Measurements from ENCODE around the gene TXNL4A.

TXNL4A gene

DNA sequence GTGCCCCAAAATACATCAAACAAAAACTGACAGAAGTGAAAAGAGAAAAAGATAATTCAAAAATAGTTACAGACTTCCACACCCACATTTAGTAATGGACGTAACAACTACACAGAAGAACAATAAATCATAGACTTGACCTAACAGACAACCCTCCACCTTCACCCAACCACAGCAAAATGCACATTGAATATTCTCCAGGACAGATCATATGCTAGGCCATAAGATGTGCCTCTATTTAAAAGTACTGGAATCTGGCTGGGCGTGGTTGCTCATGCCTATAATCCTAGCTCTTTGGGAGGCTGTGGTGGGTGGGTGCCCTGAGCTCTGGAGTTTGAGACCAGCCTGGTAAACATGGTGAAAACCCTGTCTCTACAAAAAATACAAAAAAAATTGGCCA, 56.9 kb downstream of the TXNL4A start:
- Histone ChIP-seq H4K20me1 (ENCODE audit: control insufficient read depth, insufficient read depth, low read depth, low read length) (no peaks in the 10 kb centered on the region), H3K4me3 (ENCODE audit: low read length) (no peak overlapping the region), H3K4me1 (ENCODE audit: control insufficient read depth, low read length) (no peaks in the 10 kb centered on the region), H3K27me3 (ENCODE audit: control insufficient read depth, low read length) (no peaks in the 10 kb centered on the region), H3K79me2 (ENCODE audit: control insufficient read depth, low read length) (peaks cover 83% of the 10 kb centered on the region), H3K9me3 (ENCODE audit: control insufficient read depth, insufficient read depth, low read length) (peaks cover 24% of the 10 kb centered on the region), H3K36me3 (ENCODE audit: control insufficient read depth, low read length) (peaks cover 60% of the 10 kb centered on the region), H3F3A (ENCODE audit: control insufficient read depth, insufficient read depth) (no peaks in the 10 kb centered on the region), H3K27ac (ENCODE audit: low read depth, low read length) (no peak overlapping the region), H3K9me2 (replicated peaks; ENCODE audit: control insufficient read depth, low read length) (no peaks in the 10 kb centered on the region), H3K4me2 (ENCODE audit: low read length) (no peak overlapping the region)
- no peak for TF ChIP-seq EZH2phosphoT487 (IDR thresholded peaks at IDR 0.05; ENCODE audit: borderline replicate concordance, low read length)
- TF ChIP-seq, protein P1, sequence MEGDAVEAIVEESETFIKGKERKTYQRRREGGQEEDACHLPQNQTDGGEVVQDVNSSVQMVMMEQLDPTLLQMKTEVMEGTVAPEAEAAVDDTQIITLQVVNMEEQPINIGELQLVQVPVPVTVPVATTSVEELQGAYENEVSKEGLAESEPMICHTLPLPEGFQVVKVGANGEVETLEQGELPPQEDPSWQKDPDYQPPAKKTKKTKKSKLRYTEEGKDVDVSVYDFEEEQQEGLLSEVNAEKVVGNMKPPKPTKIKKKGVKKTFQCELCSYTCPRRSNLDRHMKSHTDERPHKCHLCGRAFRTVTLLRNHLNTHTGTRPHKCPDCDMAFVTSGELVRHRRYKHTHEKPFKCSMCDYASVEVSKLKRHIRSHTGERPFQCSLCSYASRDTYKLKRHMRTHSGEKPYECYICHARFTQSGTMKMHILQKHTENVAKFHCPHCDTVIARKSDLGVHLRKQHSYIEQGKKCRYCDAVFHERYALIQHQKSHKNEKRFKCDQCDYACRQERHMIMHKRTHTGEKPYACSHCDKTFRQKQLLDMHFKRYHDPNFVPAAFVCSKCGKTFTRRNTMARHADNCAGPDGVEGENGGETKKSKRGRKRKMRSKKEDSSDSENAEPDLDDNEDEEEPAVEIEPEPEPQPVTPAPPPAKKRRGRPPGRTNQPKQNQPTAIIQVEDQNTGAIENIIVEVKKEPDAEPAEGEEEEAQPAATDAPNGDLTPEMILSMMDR (IDR thresholded peaks at IDR 0.05; ENCODE audit: low read depth, low read length, poor library complexity, severe bottlenecking): no peak

DNA sequence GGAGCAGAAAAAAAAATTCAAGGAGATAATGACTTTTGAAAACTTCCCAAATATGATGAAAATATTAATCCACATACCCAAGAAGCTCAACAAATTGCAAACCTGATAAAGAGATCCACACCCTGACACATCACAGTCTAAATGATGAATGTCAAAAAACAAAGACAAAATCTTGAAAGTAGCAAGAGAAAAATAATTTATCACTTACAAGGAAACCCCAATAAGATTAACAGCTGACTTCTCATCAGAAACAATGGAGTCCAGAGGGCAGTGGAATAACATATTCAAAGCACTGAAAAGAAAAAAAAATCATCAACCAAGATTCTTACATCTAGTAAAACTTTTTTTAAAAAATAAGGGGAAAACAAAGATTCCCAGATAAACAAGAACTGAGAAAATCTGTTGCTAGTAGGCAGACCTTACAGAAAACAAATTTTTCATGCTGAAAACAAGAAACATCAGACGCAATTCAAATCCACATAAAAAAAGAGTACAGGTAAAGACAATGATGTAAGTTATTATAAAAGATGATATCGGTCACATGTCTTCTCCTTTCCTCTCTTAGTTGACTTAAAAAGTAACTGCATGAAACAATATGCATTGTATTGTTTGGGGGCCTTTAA, 58.2 kb downstream of the TXNL4A start:
- H3K79me2 ChIP-seq (ENCODE audit: control insufficient read depth, low read length): peaks cover 73% of the 10 kb centered on the region
- H4K20me1 ChIP-seq (ENCODE audit: control insufficient read depth, insufficient read depth, low read depth, low read length): no peaks in the 10 kb centered on the region
- TF ChIP-seq, protein P1 (IDR thresholded peaks at IDR 0.05; ENCODE audit: low read depth, low read length, poor library complexity, severe bottlenecking): no peak
- no peak for TF ChIP-seq EZH2phosphoT487 (IDR thresholded peaks at IDR 0.05; ENCODE audit: borderline replicate concordance, low read length)
- no peak overlapping the region for H3K4me2 ChIP-seq (ENCODE audit: low read length)
- H3K9me2 ChIP-seq (replicated peaks; ENCODE audit: control insufficient read depth, low read length): no peaks in the 10 kb centered on the region
- H3F3A ChIP-seq (ENCODE audit: control insufficient read depth, insufficient read depth): no peaks in the 10 kb centered on the region
- peaks cover 47% of the 10 kb centered on the region for H3K36me3 ChIP-seq (ENCODE audit: control insufficient read depth, low read length)
- no peak overlapping the region for H3K4me3 ChIP-seq (ENCODE audit: low read length)
- H3K9me3 ChIP-seq (ENCODE audit: control insufficient read depth, insufficient read depth, low read length): peaks cover 24% of the 10 kb centered on the region
- H3K27ac ChIP-seq (ENCODE audit: low read depth, low read length): no peak overlapping the region
- H3K27me3 ChIP-seq (ENCODE audit: control insufficient read depth, low read length): no peaks in the 10 kb centered on the region
- no peaks in the 10 kb centered on the region for H3K4me1 ChIP-seq (ENCODE audit: control insufficient read depth, low read length)

DNA sequence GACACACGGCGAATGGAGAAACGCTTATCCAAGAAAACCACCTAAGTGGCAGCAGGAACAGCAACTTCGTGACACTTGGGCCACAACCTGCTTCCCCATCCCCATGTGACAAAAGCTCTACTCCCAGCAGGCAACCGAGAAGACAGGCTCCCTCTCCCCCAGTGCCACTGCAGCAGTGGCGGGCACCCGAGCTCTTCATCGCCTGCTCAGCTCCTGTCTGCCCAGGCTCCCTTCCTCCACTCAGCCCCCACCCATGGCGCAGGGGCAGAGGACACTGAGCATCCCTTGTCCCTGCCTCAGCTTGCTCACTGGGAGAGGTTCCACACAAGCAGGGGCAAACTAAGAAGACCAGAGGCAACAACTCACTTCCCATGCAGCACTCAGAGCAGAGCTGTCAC, 59.8 kb downstream of the TXNL4A start:
- Histone ChIP-seq H3K27ac (ENCODE audit: low read depth, low read length) (no peak overlapping the region), H3K9me3 (ENCODE audit: control insufficient read depth, insufficient read depth, low read length) (peaks cover 21% of the 10 kb centered on the region), H3K79me2 (ENCODE audit: control insufficient read depth, low read length) (peaks cover 61% of the 10 kb centered on the region)

More for the DNA sequence above, 59.8 kb downstream of the TXNL4A start:
- H4K20me1 ChIP-seq (ENCODE audit: control insufficient read depth, insufficient read depth, low read depth, low read length): no peaks in the 10 kb centered on the region
- H3F3A ChIP-seq (ENCODE audit: control insufficient read depth, insufficient read depth): no peaks in the 10 kb centered on the region
- no peak overlapping the region for H3K4me3 ChIP-seq (ENCODE audit: low read length)
- no peak overlapping the region for H3K4me2 ChIP-seq (ENCODE audit: low read length)
- no peaks in the 10 kb centered on the region for H3K27me3 ChIP-seq (ENCODE audit: control insufficient read depth, low read length)
- TF ChIP-seq, protein P1 (IDR thresholded peaks at IDR 0.05; ENCODE audit: low read depth, low read length, poor library complexity, severe bottlenecking): no peak
- no peak for TF ChIP-seq EZH2phosphoT487 (IDR thresholded peaks at IDR 0.05; ENCODE audit: borderline replicate concordance, low read length)
- peaks cover 41% of the 10 kb centered on the region for H3K36me3 ChIP-seq (ENCODE audit: control insufficient read depth, low read length)
- no peaks in the 10 kb centered on the region for H3K4me1 ChIP-seq (ENCODE audit: control insufficient read depth, low read length)
- H3K9me2 ChIP-seq (replicated peaks; ENCODE audit: control insufficient read depth, low read length): no peaks in the 10 kb centered on the region
